LHCN-M2 (cell line): ENCODE measurements around the gene MYMK. TPM values are rescaled to one million over a fixed set of nuclear protein-coding genes. Genes with fewer than 3 reads are reported as not detected.

ENCODE experiments used
- DNase-seq: peaks from one replicate; pipeline ENCODE4 v3.0.0-alpha.2; 2012; ENCODE audit warnings: low read depth
- total RNA-seq: library from RNA; depleted of rRNA; stranded (reverse); fragments of >200 nt; gene quantifications from 2 replicates; pipeline ENCODE4 v1.2.3, GENCODE V29; 2014

MYMK gene
- total RNA-seq, 1 experiment from 2014 or later = 0.63 TPM

DNA sequence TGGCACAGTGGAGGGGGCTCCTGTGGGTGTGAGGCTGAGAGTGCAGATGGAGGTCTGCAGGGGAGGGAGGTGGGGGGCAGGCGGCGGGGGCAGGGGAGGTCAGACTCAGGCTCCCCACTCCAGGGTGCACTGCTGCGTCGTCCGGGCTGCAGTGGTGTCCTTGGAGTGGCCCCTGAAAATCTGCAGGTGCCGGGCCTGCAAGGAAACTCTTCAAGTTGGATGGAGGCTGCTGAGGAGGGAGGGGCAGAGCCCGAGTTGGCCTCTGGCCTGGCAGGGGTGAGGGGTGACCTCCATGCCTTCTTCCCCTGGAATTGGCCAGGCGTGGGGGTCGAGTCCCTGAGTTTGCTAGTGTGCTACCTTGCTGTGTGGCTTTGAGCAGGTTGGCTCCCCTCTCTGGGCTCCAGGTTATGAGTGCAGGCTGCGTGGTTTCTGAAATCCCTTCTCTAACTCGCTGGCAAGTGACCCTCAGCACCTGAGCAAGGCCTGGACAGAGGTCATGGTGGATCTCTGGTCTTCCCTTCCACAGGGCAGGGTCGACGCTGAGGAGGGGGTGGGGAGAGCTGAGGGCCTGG lies 10.6 kb upstream of the MYMK start:
- DNase-seq = no peak

DNA sequence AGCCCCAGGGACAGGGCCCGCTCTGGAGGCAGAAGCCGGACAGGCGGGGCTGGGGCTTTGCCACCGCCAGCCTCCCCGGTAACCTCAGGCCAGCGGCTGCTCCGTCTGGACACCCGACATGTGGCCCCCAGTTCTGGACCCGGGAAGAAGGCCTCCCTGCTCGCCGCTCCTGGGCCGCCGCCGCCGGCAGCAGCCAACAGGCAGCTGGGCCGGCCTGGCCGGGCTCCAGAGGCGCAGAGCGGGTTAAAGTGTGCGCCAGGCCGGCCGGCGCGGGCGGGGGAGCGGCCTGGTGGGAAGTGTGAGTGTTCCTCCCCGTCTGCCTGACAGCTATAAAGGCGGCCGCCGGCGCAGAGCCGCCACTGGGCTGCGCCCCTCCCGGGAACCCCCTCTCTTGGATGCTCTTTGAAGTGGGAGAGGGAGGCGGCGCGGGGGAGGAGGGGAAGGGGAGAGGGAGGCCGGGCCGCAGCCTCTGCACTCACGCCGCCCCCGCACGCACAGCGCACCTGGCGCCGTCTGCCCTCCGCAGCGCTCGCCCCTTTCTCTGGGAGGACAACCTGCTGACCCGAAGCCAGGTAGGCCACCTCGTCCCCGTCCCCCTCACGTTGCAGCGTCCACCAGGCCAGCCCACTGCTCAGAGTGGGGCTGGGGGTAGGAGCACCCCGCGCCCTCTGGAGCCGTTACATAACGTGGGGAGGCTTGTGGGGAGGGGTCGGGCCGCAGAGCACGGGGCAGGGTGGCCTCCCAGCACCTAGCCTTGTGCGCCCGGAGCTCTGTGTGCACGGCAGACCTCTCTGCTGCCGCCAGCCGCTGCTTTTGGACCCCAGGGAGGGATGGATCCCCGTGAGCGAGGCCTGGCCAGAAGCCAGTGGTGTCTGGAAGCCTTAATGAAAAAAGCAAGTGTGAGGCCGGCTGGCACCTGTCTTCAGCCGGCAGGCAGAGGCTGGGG lies 9.9 kb upstream of the MYMK start, which contains the start of gene ADAMTSL2:
Gene ADAMTSL2, plus strand, starts transcription at position 359 of the 946 bp plus-strand sequence. CDS start 2,009 bp downstream, outside the sequence.
- DNase-seq = peak; percentile 45

- DNase-seq = no peak
Measured at GRCh38 chr9:133533857-133534256, 9.1 kb upstream of the MYMK start.

DNA sequence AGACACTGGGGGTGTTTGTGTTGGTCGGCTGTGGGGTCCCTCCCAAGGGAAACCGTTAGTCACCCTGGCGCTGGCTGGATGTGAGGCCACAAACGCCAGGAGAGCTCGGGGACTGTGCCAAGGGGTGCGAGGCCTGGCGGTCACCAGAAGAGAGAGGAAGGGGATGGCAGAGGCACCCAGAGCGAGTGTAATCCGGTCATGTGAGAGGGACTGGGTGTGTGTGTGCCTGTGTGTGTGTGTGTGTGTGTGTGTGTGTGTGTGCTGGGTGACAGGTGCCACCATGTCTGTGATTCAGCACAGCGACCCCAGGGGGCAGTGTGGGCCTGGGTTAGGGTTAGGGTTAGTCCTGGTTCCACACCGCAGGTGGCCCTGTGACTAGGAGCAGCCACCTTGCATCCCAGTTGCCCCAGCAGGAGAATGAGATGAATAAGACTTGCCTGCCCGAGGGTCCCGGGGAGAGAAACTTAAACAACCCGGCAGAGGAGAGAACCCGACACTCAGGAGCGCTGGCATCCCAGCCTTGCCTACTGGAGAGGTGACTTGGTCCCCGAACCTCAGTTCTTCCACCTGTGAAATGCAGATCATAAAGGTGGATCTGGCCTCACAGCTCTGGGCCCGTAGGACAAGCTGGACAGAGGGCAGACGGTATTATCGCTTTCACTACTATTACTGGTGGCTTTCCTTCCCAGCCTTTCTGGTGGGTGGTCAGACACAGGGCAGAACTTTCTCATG lies 8.3 kb upstream of the MYMK start:
- peak; percentile 59 for DNase-seq

- DNase-seq = no peak
Measured at GRCh38 chr9:133531293-133531692, 6.5 kb upstream of the MYMK start.

GRCh38 chr9:133529874-133530273 lies 5.1 kb upstream of the MYMK start:
- DNase-seq = no peak

DNA sequence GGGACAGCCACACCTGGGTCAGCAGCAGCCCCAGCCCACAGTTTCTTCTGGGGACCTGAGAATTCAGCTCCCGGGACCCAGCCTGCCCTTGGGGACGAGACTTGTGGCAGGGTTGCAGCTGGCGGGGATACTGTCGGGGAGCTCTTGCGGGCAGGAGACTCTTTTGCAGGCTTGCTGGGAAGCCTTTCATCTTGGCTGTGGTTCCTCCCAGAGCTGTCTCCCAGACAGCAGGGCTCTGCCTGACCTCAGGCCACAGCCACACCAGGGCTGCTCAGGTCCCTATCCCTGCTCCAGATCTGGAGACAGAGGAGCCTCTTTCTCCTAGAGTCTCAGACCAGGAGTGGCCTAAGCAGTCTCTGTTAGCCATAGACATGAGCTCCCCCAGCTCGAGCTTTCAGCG lies 4.7 kb upstream of the MYMK start:
- DNase-seq = no peak

GRCh38 chr9:133528876-133529241 lies 4.1 kb upstream of the MYMK start:
- DNase-seq = no peak

DNA sequence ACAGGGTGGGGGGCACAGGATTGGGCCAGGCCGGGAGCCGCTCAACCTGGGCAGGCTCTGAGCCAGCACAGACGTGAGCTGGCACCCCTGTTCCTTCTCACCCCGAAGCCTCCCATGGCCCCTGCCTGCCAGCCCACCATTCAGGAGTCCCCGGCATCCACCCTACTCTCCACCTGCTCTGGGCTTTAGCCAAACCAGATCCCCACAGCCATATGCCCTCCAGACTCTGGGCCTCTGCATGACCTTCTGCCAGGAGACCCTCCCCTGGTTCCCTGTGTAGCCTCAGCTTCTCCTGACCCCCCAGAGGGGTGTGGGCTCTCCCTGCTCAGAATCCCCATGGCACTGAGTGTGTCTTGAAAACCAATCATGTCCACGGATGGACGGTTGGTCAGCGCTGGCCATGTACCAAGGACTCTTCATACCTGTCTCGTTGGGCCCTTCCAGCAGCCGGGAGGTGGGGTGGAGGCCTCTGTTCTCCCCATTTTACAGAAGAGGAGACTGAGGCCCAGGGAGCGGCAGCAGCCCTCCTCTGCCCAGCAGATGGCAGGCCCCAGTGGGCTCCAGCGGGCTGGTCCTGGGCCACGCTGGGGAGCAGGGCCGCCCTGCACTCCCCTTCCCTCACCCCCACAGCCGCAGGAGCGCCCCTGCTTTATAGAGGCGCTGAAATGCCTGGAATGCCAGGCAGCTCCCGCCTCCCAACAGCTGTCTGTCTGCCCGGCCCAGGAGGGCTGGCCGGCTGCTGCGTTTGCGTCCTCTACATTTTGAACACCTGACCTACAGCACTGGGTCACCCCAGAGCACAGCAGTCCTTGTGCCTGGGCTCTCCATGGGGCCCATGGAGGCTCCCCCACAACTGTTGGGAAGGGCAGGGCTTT lies 3.5 kb upstream of the MYMK start:
- DNase-seq = peak; percentile 24

DNA sequence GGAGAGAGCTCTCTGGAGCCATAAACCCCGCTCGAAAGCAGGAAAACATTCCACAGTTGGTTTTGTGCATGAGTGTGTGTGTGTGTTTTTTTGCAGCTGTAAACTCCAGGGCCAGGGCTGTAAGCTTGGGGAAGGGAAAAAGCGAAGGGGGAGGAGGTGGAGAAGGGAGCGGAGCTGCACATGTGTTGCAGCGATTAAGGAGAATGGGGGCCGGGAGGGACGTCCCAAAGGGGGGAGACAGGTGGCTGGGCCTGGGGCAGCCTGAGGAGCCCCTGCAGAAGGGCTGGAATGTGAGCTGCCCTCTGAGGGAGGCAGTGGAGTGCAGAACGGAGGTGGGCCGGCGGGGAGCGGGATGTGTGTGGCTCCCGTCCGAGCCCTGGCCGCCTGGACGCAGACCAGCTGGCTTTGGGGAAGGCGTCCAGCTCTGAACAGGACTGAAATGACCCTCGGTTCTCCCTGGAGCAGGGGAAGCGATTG lies 2.7 kb upstream of the MYMK start:
- DNase-seq = no peak

DNA sequence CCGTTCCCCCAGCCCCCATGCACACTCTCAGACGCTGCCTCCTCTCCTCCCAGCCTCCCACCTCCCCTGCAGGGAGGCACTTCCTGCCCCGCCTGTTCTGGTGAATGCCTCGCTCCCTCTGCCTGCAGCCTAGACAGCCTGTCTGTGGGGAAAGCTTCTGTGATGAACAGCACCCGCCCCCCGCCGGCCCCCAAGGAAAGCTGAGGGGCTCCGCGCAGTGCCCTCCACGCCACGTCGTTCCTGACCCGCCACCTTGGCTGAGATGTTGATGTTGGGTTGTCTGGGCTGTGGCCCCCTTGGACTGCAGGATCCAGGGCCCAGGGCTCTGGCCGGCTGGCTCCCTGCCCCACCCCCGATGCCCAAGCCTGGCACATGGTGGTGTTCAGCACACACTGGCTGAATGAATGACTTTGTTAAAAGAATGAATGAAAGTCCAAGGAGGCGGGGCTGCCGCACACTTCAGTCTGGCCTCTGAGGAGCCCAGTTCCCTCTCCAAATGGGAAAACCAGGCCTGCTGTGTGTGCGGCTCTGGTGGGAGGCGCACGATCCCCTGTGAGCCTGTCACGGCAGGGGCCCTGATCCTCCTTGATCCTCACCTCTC lies 2.1 kb upstream of the MYMK start:
- no peak for DNase-seq

GRCh38 chr9:133525677-133526076 lies 918 bp upstream of the MYMK start:
- no peak for DNase-seq

- no peak for DNase-seq
Measured at GRCh38 chr9:133524146-133524545, 613 bp downstream of the MYMK start.

DNA sequence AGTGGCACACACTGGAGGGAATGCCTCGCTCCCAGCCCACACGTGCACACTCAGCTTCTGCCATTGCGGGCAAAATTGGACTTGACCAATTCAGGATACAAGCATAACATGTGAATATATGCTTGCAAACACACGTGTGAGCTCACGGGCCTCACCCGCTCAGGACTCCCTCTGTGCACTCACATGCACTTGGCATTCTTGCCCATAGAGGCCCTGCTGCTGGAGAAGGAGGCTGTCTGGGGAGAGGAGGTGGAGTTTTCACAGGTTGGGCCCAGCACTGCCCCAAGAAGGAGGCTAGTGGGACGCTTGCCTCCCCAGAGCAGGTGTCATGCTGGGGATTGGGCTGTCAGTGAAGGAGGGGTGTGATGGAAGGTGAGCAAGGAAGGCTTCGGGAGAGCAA lies 1.7 kb downstream of the MYMK start:
- DNase-seq = no peak

- no peak for DNase-seq
Measured at GRCh38 chr9:133522073-133522910, 2.5 kb downstream of the MYMK start.

- DNase-seq = no peak
Measured at GRCh38 chr9:133521122-133522072, 3.4 kb downstream of the MYMK start.

- DNase-seq = no peak
Measured at GRCh38 chr9:133520121-133520835, 4.5 kb downstream of the MYMK start.

GRCh38 chr9:133519693-133520092 lies 5.1 kb downstream of the MYMK start:
- no peak for DNase-seq
